GM21529 (cell line): ENCODE data around the gene CLSTN2.

ENCODE experiments used
- ATAC-seq: cut with Tn5 transposase; IDR thresholded peaks from one replicate; pipeline ENCODE4 v1.9.1; 2021; ENCODE audit not compliant: unreplicated experiment

Gene CLSTN2

DNA sequence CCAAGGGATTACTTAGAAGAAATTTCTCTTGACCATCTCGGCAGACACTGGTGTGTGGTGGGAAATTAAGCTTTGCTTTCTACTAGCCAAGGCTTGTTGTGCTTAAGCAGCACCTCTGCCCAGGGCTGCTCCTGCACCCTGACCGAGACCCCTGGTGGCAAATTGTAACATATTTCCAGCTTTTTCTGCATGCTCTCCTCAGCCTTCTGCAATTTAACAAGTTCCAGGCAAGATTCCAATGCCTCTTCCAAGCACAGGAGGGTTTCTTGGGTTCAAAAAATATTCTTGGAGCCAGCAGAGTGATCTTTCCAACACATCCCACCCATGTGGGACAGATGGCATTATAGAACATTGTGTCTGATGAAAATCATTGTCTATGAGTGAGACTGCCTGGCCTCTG is 210.5 kb downstream of the CLSTN2 start:
- no peak for ATAC-seq

DNA sequence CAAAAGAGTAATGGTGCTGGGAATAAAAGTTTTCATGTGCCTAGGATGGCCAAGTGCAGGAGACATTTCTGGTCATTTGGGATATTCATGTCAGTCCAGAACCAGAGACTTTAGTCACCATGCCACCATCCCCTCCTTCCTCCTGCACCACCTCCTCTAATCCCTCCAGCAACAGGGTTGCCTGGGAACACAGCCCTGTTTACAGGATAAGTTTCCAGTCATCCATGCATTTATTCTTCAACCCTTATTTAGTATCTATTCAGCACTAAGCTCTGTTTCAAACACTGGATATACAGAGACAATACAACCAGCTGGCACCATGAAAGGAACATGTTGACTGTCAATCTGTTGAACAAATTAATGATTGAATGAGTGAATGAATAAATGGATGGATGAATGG is 211.7 kb downstream of the CLSTN2 start:
- ATAC-seq: no peak

DNA sequence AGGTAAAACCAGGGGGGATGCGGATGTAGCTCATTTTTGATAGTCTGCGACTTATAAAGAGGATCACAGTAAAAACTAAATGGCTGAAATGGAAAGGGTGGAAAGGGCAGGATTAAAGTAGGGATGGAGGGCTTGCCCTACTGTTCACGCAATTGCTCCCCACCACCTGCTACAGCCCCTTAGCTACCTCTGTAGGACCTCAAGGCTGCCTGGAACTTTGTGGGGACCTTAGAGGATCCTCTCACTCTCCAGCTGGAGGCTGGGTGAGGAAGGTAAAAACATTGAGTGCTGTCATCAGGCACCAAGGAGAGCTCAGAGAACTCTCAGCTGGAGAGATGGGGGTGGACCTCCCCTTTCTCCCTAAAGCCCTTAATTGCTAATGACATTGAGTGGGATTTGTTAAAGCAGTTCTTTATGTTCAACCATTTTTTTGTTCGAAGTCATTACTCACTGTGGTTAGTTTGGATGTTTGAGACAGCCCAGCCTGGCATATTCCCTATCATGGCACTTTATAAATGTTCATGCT is 213.0 kb downstream of the CLSTN2 start:
- ATAC-seq: no peak

DNA sequence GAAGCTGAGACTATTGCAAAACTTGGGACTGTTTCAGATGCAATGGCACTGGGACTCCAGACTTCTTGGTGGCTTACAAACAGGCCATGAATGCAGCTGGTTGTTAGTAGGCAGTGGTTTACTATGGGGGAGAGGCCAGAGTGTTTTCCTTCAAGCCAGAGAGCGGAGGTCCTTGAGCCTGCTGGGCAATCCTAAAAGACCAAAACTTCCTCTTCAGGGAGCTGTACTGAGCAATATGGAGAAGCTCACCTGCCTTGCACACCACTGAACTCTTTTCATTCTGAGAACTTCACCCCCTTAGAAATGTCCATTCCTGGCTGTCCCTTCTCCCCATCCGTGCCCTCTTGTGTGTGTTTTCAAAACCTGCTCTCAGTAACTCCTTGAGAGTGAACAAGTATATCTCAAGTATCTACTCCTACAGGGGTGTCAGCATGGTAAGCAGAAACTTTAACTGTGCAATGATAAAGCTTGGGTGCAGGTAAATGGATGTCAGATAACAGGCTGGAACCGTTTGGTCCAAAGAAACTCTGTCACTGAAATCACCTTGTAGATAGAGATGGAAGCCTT is 213.9 kb downstream of the CLSTN2 start:
- no peak for ATAC-seq

DNA sequence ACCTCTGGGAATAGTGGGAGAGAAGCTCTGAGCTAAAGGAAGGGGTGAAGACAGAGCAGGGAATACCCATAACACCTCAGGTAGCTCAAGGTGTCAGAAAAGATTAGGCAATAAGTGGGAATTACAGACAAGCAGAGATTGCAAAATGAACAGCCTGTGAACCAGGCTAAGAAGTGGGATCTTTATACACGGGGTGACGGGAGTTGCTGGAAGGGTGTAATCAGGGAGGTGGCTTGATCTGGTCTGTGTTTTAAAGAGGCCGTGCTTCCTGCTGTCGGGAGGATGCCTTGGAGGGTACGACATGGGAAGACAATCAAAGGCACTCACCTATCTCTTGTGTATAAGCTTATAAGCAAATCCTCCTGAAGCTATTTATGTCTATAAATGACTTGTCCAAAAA is 216.3 kb downstream of the CLSTN2 start:
- ATAC-seq: no peak

DNA sequence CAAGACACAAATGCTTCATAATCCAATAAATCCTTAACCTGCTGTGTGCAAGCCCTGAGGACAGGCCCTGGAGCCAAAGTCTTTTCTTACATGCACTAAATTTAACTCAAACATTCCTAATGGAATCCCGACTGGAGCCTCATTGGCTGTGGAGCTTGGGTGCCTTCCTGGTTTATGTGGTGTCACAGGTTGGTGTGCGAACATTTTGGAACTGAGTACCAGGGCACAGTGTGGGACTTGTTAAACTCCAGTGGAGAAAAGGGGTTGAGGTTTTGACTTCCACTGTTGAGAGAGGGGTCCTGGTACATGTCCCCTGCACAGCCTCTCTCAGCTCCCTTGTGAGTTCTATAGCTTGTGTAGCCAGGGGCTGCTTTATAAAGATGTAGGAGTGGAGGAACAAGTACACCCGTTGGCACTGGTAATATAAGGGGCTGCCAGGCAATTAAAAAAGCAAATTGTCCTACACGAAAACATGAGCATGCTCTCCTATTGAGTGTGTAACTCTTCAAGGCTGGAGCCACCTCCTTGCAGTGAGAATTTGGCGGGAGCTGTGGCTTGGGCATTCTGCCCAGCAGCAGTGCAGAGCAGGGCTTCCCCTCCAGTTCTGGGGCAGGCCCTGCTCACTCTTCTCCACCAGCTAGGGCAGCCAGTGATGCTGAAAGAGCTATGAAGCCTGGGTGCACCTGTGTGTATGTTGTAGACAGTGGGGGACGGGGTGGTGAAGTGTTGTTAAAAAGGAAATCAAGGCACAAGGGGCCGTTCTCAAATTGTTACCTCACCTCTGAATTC is 218.1 kb downstream of the CLSTN2 start:
- ATAC-seq: peak; percentile 62

DNA sequence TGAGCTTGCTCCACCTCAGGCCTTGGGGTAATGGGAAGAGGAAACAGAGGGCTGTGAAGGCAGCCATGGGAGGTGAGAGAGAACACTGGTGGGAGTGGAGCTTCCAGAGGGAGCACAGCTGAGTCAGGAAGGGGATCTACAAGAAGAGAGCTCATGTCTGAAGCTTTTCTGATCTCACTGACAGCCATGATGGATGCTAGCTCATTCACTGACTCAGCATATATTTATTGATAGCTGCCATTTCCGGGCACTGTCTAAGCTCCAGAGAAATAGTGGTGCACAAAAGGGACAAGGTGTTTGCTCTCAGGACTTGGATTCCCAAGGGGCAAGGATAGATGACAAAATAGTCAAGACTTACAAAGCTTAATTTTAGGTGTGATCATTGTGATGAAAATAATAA is 218.8 kb downstream of the CLSTN2 start:
- ATAC-seq: peak; percentile 12

DNA sequence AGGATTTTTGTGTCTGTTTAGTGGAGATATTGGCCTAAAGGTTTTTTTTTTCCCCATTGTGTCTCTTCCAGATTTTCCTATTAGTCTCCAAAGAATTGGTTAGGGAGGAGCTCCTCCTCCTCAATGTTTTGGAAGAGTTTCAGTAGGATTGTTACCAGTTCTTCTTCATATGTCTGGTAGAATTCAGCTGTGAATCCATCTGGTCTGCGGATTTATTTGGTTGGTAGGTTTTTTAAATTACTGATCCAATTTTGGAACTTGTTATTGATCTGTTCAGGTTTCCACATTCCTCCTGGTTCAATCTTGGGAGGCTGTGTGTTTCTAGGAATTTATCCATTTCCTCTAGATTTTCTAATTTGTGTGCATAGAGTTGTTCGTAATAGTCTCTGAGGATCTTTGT is 222.2 kb downstream of the CLSTN2 start:
- no peak for ATAC-seq

DNA sequence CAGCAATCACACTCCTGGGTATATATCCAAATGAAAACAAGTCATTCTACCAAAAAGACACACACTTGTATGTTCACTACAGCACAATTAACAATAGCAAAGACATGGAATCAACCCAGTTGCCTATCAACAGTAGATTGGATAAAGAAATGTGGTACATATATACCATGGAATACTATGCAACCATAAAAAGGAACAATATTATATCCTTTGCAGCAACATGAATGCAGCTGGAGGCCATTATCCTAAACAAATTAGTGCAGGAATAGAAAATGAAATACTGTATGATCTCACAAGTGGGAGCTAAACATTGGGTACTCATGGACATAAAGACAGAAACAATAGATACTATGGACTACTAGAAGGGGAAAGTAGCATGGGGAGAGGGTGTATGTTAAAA is 224.7 kb downstream of the CLSTN2 start:
- no peak for ATAC-seq

DNA sequence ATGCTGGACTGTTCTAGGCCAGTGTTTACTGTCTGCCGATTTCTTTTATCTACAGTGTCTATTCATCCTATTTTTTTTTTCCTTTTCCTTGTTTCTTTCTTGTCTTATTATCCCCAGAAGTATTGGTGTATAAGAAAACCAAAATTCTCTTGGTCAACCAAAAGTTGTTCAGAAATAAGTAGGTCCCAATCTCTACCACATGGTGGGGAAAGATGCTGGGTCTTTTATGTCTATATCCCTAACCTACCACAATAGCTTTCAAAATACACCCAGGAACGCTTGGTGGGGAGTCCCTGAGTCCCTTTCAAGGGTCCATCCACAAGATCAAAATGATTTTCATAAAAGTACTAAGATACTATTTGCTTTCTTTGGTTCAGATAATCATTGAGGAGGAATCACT is 225.6 kb downstream of the CLSTN2 start:
- no peak for ATAC-seq

DNA sequence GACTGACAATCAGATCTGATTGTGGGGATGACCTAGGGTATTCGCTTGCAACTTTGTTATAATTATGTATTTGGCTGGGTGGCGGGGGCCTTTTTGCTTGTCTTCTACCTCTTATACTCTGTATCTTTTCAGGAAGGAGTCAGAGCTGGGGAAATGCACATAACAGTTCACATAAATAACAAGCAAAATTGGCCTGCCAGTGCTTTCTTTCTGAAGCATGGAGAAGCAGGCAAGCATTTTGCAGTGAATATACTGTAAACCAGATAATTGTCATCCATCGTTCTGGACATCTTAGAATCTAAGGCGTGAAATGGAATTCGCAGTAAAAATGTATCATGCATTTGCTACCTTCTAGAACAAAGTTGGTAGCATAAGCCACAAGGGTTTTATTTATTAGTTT is 227.6 kb downstream of the CLSTN2 start:
- no peak for ATAC-seq

DNA sequence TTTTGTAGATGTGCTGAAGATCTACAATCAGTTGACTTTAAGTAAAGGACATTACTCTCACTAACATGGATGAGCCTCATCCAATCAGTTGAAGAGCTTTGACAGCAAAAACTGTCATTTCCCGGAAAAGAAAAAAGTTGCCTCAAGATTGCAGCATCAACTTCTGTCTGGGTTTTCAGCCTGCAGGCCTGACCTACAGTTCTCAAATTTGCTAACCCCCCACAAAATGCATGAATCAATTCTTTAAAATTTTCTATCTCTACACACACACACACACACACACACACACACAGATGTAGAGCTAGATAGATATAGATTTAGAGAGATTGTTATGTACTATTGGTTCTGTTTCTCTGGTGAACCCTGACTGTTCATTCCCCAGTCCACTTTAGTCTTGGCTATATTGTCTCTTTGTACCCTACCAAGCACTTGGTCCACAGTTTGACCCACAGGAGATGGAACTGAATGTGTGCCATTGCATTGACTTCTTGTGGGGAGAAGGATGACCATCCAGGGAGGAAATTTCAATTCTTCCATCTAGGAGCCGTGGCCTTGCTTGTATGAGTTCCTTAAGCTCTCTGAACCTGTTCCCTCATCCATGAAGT is 228.3 kb downstream of the CLSTN2 start:
- no peak for ATAC-seq

DNA sequence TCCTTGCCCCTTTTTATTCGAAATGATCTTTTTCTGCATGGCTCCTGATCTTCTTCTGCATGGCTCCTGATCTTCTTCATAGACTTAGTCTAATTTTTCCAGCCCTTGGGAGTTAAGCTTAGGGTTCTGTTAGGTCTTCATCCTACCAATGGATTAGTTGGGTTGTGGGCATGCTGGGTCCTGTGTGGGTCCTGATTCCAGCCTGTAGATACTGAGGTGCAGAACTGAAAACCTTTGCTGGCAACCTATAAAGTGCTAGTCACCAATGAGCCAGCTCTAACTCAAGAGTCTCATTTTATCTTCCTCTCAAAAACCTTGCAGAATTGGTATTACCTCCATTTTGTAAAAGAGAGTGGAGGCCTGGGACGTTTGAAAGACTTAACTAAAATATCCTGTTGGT is 229.2 kb downstream of the CLSTN2 start:
- ATAC-seq: no peak

DNA sequence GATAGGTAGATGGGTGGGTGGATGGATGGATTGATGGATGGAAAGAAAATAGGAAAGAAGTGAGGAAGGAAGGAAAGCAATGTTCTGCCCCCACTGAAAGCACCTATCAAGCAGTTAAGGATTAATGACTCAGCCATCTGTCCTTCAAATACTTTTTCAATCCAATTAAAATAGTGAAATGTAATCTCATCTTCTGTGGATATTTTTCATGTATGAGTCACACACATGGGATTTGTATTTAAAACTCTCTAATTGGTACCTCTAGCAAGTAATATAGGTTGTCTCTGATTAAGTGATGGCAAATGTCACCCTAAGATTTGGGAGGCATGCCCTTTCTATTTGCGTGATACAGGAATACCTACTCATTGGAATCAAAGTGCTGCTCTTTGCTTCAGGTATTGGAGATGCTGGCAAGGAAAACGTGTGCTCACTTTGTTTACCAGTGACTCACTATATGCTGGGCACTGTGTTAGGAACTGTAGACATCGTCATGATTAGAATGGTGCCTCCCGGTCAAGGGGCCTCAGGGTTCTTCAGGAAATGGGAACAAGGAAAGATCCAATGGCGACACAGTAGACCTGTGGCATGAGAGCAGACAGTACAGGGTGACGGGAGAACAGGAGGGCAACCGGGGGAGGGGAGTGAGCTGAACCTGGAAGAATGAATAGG is 230.1 kb downstream of the CLSTN2 start:
- no peak for ATAC-seq

DNA sequence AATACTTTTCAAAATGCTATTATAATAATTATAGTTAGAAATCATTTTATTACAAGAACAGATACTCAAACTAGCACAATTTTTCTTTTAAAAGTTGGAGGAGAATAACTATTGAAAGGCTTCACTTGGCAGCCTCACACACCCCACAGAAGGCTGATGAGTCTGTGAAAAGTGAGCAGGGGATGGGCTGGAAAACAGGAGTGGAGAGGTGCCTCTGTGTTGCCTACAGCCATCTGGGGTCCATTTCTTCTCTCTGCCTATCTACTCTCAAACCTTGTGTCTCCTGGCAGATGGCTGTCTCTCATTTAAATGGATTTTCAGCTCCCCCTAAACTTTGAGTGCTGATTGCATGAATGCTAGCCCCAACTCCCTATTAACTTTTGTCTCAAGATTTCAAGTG is 230.8 kb downstream of the CLSTN2 start:
- no peak for ATAC-seq

DNA sequence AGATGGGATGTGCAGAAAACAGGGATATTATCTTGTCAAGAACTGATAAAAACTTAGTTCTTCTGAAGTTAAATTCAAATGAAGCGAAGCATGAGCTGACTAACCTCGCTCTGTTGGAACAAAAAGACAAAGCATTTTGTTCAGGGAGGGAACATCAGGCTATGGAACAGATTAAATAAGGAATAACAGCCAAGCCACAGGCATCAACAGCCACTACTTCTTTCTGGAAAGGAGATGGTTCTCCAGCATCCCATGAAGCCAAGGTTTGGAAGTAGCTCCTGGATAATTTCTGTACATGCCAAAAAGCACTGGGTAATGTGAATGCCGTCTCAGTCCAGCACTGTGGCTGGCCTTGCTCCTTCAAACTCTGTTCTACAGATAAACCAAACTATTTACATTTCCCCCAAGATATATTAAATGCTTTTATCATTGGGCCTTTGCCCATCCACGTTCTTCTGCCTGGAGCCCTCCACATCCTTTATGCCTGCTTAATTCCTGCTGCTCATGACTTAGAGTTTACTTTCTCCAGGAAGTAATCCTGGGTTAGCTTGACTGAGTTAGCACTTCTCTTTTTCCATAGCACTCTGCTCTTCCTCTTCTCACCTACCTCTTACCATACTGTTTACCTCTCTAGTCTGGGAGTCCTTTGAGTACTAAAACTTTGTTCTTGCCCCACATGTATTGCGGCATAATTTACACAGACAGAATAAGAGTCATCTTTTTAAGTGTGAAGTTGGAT is 232.0 kb downstream of the CLSTN2 start:
- ATAC-seq: no peak

DNA sequence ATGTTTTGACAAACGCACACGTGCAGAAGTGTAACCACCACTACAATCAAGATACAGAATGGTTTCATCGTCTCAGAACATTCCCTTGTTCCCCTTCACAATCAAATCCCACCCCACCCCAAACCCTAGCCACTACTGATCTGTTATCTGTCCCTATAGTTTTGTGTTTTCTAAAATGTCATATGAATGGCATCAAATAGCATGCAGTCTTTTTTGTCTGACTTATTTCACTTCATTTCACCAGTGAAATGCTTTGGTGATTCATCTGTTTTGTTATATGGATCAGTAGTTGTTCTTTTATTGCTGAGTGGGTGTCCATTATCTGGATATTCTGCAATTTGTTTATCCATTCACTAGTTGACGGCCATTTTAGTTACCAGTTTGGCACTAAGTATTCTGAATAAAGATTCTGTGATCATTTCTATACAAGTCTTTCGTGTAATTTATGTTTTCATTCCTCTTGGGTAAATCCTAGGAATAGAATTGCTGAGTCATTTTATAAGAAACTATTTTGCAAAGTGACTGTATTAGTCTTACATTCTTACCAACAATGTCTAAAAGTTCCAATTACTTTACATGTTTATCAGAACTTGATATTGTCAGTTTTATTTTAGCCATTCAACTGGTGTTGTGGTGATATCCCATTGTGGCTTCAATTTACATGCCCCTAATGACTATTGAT is 232.8 kb downstream of the CLSTN2 start:
- no peak for ATAC-seq

DNA sequence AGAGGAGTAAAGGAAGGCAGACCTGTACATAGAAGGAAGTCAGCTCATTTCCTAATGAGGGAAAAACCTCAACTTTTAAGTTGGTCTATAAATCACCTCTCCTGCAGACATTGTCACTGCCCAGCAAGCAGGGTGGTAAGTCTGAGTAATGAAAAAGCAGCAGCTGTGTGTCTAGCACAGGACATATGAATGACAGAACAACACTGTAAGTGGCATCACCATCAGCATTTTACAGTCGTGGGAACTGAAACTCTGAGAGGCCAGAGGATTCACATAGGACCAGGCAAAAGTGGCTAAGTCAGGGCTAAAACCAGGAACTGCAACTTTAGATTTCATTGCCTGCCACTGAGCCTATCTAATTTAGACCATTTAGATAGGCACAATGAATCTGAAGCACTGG is 235.6 kb downstream of the CLSTN2 start:
- ATAC-seq: peak; percentile 98

DNA sequence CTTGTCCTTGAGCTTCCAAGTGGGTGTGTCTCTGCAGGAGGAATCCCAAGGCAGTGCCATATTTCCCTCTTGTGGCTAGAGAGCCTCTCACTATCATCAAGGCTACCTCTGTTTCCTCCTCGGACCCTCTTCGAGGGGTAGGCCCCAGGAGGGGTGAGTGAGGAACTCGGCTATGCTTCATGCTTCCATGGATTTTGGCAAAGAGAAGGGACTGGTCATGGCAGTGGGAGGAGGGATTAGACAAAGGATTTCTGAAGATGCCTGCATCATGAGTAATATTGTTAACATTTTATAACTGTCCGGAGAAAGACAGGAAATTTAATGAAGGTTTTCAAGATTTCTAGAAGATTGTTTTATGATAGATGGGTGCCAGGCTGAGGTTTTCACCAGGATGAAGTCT is 241.5 kb downstream of the CLSTN2 start:
- no peak for ATAC-seq

DNA sequence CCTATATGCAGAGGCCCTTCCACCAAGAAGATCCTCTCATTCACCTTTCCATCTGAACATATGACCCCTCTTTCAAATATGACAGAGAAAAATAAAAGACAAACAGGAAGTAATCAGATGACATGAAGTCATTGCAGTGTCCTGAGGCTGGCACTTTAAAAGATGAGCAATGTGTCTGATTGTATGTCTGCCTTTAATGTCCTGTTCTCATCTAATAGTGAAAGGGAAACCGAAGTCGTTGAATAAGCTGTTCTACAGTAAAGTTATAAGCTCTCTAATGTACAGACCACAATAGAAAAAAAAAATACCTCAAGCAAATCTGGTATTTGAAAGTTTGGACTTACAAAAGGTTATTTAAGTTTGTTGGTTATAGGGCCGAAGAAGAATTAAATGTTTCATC is 243.0 kb downstream of the CLSTN2 start:
- ATAC-seq: no peak

DNA sequence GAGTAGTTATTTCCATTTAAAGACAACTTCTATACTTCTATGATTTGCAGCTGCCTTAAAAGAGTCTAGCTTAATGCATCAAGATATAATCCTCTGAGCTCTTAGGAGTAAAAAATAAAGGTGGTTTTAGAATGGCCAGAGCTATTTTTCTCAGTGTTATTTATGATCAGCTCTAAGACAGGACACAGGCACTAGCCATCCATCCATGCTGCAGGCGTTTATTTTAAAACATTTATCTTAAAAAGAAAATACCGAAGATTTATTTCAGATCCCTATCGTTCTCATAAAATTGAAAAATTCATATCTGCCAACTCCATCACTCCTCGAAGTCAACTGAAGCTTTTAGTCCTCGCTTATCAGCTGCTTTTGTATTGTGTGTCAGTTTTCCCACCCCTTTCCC is 243.5 kb downstream of the CLSTN2 start:
- ATAC-seq: no peak
